ENCODE data around the gene KAZN.

The KAZN gene

DNA sequence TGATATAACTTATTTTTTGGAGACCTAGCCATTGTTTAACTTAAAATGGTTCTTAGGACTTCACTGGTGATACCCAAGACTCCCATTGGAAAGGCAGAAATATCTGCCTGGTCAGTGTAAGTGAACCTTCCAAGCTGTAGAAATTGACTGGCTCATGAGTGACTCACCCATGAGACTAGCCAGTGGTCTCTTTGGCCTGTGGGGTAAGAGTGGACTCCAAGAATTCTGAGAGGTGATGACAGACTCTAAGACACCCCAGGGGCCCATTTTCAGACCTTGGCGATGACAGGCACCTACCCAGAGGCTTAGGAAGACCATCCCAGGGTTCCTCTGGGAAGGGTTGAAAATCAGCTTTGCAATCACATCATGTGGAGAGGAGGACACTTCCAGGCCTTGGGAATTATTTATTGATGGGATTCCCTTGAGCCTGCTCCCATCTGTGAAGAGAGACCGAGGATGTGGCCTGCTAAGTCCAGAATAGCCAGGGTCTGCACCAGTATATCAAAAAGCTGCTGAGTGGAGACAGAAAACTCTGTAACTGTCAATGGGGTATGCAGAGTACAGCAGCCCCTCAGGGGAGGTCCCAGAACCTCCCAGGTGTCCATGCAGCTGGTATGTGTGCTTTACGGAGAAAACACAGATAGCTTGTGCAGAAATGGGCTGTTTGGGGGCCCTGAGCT lies 78.9 kb downstream of the KAZN start:
- no peak for DNase-seq (ENCODE audit: low read depth)

DNA sequence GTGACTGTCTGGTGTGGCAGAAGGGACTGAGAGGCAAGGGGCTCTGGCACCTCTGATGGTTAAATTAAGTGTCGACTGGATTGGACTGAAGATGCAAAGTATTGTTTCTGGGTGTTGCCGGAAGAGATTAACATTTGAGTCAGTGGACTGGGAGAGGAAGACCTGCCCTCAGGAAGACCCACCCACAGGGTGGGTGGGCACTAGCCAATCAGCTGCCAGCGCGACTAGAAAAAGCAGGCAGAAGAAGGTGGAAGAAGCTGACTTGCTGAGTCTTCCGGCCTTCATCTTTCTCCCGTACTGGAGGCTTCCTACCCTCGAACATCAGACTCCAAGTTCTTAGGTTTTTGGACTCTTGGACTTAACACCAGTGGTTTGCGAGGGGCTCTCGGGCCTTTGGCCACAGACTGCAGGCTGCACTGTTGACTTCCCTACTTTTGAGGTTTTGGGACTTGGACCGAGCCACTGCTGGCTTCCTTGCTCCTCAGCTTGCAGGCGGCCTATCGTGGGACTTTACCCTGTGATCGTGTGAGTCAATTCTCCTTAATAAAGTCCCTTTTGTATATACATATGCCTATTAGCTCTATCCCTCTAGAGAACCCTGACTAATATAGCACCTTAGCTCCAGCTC lies 79.6 kb downstream of the KAZN start:
- no peak for DNase-seq (ENCODE audit: low read depth)

DNA sequence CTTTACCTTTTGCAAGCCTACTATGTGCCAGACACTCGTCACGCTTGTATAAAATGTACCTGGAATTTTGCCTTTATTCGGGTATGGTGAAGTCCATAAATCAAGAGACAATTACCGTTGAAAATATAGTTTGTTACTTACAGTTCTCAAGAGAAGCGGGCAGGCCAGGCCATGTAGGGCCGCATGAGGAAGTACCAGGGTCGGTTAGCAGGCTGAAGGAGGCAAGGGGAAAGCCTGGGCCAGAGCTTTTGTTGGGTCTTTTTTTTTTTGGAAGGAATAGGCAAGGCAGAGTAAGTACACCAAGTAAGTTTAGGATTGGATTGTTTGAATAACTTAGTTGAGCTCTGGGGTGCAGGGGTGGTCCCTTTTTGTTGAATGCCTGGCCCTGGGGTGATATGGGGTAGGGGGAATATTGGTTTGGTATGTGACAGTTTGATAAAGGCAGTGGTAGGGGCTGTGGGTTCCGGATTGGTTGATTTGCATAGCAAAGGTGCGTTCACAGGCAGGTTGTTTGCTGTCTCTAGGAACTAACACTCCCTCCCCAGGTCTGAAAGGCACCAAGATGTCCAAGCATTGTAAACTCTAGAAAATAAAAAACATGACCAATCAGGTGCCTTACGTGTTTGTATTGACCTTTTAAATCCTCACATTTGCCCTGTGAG lies 80.7 kb downstream of the KAZN start:
- DNase-seq (ENCODE audit: low read depth): no peak

DNA sequence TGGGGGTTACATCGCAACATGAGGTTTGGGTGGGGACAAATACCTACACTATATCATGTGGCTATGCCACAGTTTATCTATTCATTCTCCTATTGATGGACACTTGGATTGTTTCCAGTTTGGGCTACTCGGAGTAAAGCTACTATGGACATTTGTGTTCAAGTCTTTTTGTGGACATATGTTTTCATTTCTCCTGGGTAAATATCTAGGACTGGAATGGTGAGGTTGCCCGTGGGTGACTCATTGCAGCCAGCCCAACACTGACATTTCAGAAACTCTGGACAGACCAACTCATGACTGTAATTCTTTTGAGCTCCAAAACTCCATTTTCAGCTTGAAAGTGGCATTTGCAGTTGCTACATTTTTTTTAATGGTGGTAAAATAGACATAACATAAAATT lies 82.7 kb downstream of the KAZN start:
- DNase-seq (ENCODE audit: low read depth): no peak

DNA sequence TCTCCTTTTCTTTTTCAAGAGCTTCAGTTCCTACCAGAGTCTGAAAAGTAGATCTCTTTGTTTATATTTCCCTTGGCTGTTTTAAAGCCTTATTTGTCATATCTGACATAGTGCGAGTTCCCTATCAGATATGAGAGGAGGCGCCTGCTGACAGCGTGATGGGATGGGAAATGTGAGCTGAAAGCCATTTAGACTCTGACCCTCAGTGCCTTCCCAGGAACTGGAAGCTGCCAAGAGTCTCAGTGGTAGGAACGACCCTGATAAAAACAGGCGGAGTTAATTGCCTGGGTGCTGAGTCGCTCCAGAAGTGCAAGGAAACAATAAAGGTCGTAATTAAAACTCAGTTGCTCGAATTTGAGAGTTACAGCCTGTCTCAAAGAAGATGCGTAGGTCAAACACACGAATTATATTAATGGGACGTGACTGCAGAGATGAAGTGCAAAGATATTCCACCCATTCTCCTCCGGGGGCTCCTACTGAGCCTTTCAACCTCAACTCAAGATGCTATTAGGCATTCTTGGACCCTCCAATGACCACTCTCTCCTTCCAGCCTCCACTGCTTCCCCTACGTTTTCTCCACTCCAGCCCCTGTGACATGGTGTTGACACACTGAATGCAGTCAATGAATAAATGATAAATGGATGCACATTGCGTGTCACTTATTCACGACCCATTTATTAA lies 84.6 kb downstream of the KAZN start:
- DNase-seq (ENCODE audit: low read depth): no peak

DNA sequence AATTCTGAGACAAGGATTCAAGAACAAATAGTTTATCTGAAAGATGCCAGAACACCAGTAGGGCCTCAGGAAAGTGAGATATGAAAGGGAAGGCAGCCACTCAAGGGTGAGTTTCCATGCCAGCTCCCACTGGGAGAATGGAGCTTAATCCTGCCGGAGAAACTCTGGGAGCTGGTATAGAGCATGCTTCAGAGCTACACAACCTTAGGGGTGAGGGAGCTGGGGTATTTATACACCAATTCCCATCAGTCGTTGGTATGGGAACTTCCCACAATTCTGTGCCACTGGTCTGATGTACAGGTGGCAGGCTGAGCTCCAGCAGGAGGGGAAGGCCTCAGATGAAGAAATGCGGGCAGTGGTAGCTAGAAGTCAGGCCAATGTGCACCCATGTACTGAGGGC lies 86.6 kb downstream of the KAZN start:
- no peak for DNase-seq (ENCODE audit: low read depth)

DNA sequence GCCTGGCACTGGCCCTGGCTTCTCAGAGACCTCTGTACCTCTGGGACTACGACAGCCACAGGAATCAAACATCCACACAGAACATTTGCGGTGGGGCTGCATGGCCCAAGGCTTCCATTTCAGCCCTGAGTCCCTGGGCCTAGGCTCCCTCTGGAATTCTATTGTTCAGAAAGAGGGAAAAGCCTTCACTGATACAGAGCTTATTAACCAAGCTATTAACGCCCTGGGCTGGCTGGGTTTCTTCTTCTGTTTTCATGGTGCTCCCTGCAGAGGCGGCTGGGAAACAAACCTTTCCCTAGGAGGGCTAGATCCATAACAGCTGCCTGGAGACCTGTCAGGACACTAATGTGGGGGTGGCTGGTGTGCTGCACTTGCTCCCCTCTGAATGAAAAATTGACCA lies 88.2 kb downstream of the KAZN start:
- no peak for DNase-seq (ENCODE audit: low read depth)

DNA sequence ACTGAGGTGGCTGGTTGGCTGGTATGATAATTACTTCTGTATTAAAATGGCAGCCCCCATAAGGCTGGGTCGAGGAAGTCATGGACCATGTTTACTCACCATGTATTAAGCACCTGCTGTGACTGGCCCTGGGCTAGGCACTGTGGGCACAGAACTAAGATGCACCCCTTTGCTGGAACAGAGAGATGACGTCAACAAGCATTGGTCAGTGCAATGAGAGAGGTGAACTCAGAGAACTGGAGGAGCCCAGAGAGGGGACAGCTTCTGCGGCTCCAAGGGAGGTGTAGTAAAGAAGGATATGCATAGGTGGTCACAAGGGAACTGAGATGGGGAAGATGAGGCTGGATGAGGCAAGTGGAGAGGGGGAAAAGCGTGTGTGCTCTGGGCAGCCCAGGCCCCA lies 88.7 kb downstream of the KAZN start:
- no peak for DNase-seq (ENCODE audit: low read depth)

DNA sequence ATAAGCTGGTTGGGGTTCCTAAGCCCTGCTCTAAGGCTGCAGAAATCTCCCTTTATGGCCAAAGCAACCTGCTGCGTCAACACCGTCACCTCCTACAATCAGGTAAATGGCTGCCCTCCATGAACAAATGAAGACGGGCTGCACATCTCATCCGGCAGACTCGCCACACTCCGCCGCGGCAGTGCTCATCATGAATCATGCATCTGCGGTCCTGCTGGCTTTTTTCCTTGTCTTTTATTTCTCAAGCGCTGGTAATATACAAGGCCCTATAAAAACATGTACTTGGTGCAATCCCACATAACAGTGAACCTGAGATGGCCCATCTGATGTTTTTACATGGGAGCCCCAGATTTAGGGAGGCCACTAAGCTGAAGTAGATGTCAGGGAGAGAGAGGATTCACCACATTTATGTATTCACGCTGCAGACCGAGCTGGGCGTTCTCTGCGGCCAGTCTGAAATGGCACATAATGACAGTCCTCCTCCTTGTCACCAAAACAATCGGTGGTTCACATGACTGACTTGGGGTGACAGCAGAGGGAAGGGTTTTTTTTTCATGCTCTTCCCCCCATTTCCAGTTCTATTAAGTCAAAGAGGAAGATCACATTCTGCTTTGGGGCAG lies 91.6 kb downstream of the KAZN start:
- DNase-seq (ENCODE audit: low read depth): no peak

DNA sequence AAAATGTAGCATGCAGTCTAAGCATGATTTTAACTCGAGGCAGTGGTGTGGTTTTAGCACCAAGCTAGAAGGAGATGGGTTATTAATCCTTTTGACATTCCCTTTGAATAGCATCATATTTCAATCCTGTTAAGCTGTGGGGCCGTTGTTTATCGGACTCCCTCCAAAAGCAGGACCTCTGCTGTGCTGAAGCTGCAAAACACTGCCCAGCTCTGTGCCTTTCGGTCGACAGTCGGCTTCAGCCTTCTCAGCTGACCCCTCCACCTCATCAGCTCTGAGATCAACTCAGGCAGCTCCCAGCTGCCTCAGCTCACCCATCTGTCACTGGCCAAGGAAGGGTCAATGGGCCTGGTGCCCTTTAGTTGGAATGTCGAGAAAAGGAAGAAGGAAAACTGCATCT lies 95.5 kb downstream of the KAZN start:
- DNase-seq (ENCODE audit: low read depth): no peak

DNA sequence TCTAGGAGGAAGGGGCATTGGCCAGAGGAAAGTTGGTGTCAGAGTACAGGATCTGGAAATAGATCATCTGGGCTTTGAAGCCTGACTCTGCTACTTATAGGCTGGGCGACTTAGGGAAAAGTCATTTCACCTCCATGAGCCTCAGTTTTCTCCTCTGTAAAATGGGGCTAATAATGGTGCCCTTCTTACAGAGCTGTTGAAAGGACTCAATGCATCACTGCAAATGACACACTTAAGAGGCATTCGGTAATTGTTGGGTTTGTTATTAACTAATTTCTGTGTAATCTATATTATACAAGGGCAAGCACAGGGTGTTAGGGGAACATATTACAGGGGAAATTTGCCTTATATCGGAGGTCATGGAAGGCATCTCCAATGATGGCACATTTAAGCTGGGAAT lies 96.1 kb downstream of the KAZN start:
- DNase-seq (ENCODE audit: low read depth): no peak

DNA sequence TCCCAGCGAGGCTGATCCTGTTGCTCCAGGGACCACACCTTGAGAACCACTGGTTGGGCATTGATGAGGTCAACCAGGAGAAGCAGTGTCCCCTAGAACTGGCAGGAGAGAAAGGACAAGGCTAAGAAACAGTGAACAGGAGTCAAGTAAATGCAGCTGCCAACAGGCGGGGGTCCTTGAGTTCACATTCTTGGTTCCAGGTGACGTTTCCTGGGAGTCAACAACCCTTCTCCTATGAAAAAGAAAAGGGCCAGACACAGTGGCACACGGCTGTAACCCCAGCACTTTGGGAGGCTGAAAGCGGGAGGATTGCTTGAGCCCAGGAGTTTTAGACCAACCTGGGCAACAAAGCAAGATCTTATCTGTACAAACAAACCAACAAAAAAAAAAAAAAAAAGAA lies 98.3 kb downstream of the KAZN start:
- no peak for DNase-seq (ENCODE audit: low read depth)

DNA sequence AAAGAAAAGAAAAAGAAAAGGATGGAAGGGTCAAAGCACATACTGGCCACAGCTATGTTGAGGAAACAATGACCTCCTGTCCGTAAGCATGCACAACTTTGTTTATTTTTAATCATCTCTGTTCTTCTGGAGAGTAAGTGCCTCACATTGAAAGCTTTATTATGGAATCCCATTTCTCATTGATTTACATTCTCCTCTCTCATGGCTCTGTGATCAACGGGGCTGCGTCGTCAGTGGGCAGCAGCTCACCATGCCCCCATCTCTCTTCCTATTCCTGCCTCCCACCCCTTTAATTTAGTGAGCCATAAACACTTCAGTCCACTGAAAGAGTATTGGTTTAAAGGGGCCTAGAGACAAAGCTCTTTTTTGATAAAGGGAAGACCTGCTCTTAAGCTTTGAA lies 98.9 kb downstream of the KAZN start:
- DNase-seq (ENCODE audit: low read depth): no peak

DNA sequence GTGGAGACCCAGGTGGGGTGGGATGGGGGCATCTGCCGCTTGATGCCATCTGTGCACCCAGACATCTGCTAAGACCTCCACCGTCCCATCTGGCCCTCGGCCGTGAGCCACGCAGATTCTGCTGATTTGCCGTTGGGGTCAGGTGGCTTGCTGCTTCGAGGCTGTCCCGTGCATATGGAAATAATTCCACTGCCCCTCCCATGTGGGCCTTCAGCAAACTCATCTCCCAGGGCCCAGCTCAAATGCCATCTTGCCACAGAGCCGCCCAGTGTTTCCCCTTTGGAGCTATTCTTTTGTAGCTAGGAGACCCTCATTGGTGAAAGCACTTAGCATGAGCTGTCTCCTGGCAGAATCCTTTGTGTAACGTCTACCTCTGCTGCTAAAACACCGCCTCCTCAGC lies 99.8 kb downstream of the KAZN start:
- DNase-seq (ENCODE audit: low read depth): no peak

DNA sequence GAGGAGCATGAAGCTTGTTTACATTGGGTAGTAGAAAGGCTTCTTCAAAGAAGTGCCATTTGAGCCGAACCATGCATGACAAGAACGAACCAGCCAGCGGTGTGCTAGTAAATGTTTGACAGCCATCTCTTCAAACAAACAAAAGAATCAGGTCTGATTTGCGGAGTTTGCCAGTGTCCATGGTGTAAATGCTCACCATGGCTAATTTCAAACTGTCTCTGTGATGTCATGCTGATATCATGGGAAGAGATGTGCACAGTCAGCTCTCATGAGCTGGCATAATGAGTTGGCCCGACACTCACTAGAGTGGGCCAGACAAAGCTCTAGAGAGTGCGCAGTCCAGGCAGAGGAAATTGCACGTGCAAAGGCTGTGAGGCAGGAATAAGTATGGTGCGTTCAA lies 101.1 kb downstream of the KAZN start:
- DNase-seq (ENCODE audit: low read depth): no peak

DNA sequence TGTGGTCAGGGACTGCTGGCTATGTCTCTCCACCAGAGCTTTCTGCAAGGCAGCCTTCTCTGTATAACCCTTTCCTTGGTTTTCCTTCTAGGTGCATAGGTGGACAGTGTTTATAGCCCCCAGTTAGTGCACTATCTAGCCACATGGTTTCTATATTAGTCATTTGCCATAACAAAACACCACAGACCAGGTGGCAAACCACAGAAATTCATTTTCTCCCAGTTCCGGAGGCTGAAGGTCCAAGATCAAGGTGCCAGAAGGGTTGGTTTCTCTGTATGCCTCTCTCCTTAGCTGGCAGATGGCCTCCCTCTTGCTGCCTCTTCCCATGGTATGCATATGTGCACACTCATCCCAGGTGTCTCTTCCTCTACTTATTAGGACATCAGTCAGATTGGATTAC lies 106.4 kb downstream of the KAZN start:
- DNase-seq (ENCODE audit: low read depth): no peak

DNA sequence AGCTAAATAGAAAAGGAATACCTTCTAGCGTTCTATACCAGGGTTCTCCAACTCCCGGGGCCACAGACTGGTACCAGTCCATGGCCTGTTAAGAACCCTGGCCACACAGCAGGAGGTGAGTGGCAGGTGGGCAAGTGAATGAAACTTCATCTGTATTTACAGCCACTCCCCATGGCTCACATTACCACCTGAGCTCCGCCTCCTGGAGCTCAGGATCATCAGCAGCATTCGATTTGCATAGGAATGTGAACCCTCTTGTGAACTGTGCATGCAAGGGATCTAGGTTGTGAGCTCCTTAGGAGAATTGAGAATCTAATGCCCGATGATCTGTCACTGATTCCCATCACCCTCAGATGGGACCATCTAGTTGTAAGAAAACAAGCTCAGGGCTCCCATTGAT lies 107.3 kb downstream of the KAZN start:
- DNase-seq (ENCODE audit: low read depth): no peak

DNA sequence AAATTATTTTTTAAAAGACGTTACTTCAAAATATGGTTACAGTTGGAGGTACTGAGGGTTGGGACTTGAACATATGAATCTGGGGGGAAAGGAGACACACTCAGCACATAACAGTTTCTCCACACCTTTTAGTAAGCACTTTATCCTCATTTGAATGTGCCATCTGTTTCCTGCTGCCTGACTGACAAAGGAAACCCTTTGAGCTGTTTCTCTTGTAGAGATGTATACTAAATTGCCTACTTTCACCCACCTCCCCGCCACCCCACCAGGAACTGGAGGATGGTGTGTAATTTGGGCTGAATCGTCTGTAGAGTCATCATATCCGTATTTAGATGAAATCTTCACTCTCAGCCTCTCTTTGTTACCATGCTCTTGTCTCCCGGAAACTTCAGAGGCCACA lies 108.1 kb downstream of the KAZN start:
- DNase-seq (ENCODE audit: low read depth): no peak

DNA sequence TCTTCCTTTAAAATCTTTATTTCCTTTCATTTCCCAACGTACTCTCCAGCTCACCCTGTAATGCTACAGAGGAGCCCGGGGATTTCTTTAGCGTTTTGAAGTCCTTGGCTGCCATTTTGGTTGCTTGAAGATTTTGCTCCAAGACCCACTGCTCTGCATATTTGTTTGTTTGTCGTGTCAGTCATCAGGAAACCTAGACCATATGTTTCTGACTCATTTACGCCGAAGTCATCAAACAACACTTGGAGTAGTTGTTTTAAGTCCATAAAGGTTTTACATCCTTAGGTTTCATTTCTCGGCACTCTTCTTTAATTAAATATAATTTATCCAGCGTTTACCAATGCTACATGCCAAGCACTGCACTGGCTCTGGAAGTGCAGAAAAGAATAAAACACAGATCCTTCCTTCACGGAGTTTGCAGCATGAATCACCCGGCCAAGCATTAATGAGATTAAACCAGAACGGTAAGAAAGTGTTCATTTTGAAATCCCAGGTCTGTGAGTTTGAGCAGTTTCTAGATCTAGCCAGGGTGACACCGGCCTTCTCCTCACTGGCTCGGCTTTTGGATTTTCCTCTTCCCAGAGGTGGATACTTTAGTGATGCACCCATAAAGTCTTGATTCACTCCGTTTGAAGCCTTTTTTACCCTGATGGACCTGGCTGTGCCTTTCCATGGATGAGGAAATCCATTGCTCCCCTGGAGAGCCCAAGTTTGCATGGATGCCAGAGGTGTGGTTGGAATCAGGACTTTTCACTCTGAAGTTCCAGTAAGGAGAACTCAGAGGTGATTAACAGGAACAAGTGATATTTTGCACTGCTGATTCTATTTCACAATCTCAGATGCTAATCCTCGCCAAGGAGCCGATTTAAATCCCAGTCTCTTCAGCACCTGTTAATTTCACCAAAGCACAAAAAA lies 109.3 kb downstream of the KAZN start:
- no peak for DNase-seq (ENCODE audit: low read depth)

DNA sequence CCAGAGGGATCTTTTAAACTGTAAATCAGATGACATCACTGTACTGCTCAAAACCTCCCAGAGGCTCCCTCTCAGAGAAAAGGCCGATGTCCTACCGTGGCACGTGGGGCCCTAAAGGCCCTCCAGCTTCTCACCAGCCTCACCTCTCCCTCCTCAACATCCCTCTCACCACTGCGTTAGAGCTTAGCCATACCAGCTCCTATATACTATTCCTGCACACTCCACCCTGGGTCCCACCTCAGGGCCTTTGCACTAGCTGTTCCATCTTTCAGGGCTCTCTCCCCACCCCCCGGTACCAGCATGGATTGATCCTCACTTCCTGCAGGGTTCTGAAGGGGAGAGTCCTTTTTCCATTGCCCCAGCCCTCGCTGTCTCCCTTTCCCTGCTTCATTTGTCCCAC lies 111.8 kb downstream of the KAZN start:
- DNase-seq (ENCODE audit: low read depth): no peak

DNA sequence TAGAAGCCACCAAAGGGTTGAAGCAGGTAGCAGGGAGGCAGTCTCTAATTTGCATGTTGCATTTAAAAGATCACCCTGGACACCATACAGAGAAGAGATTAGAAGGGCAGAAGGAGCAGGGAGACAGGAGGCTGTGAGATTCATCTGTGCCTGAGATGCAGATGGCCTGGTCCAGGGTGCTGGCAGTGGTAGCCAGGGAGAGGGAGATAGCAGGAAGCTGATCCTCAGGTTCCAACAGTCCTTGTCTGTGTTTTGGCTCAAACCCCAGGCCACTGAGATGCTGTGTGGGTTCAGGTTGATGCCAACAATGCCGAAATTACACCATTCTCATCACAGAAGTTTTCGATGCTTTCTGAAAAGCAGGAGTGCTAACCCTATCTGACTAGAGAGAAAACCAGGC lies 113.7 kb downstream of the KAZN start:
- no peak for DNase-seq (ENCODE audit: low read depth)

DNA sequence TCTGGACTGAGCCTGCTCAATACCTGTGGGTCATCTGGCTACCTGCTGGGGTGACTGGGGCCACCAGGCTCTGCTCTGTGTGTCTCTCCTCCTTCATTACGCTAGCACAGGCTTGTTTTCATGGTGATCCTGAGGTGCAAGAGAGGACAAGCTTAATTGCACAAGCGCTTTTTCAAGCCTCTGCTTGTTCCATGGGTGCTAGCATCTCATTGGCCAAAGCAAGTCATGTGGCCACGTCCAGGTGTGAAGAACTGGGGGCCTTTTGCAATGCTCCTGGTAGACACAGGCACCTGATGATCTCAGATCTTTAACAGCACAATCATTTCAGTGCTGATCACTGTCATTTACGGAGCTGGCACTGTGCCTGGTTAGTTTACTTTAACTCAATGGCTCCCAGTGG lies 114.6 kb downstream of the KAZN start:
- DNase-seq (ENCODE audit: low read depth): no peak

Measured in stimulated activated CD8-positive, alpha-beta memory T cell treated with anti-CD3 and anti-CD28 coated beads, Interleukin-12 subunit alpha, Interleukin-12 subunit beta, amount 100 ng/mL, for 4 hours (primary cell).